ENCODE measurements around the gene CD3E.

GRCh38 chr11:118306556-118306955 lies 2.0 kb downstream of the CD3E start:
- TF ChIP-seq ELK4 (IDR thresholded peaks at IDR 0.05; ENCODE audit: borderline replicate concordance, low read depth, low read length): no peak
- no peak for TF ChIP-seq ZNF76 (tag by site-specific recombination; IDR thresholded peaks at IDR 0.05; ENCODE audit: borderline replicate concordance, low read depth)
- TF ChIP-seq ZNF704 (tag by site-specific recombination; IDR thresholded peaks at IDR 0.05): no peak
- TF ChIP-seq ZBTB26 (tag by site-specific recombination; optimal IDR thresholded peaks at IDR 0.05): no peak
- TF ChIP-seq ZBTB17 (tag by site-specific recombination; IDR thresholded peaks at IDR 0.05): no peak
- no peak for TF ChIP-seq ZNF560 (tag by site-specific recombination; IDR thresholded peaks at IDR 0.05; ENCODE audit: borderline replicate concordance)
- TF ChIP-seq OVOL3 (tag by site-specific recombination; IDR thresholded peaks at IDR 0.05): no peak
- no peak for TF ChIP-seq WT1 (tag by site-specific recombination; IDR thresholded peaks at IDR 0.05)

Measured in HEK293 (cell line).